IMR-90 (cell line): ENCODE measurements around the gene ADISSP. TPM values are rescaled to one million over a fixed set of nuclear protein-coding genes. Genes with fewer than 3 reads are reported as not detected.

Experiments
- ATAC-seq: fragments of 200-7000 bp; cut with Tn5 transposase; 2 replicates; pipeline ENCODE4 v1.9.1; 2020; ENCODE audit warnings: low read depth, mild to moderate bottlenecking, moderate library complexity
- BruUV-seq: library from RNA; stranded (reverse); fragments of 400-500 nt; replicated peaks from 2 replicates; lab custom pipeline; 2021; lab: Mats Ljungman, UMichigan
- CTCF ChIA-PET: fragments of 300-600 bp; formaldehyde crosslinking; extraction: SDS; loops from one replicate; lab custom pipeline; 2021; ENCODE audit warnings: antibody characterized with exemption; lab: Yijun Ruan, JAX
- POLR2A ChIA-PET: fragments of 300-600 bp; sonication (Branson Sonifier 250); formaldehyde crosslinking; loops from one replicate; lab custom pipeline; 2022; ENCODE audit warnings: antibody characterized with exemption; ENCODE audit not compliant: unreplicated experiment; lab: Charles Lee
- DNase-seq: peaks from one replicate; pipeline ENCODE4 v3.0.0; 2013
- H2AFZ ChIP-seq: replicated peaks from 2 replicates; pipeline ENCODE3; 2013; ENCODE audit warnings: low read length, mild to moderate bottlenecking; ENCODE audit not compliant: poor library complexity
- H2AK5ac ChIP-seq: 2 replicates; pipeline ENCODE4 v1.6.1; 2013; ENCODE audit warnings: low read depth, low read length, inconsistent platforms
- H2AK9ac ChIP-seq: replicated peaks from 2 replicates; pipeline ENCODE3; 2013; ENCODE audit warnings: mild to moderate bottlenecking, low read depth, low read length, moderate library complexity; ENCODE audit not compliant: poor library complexity
- H2BK120ac ChIP-seq: 2 replicates; pipeline ENCODE4 v1.6.1; 2013; ENCODE audit warnings: low read depth, low read length, inconsistent platforms
- H2BK15ac ChIP-seq: 3 replicates; pipeline ENCODE4 v1.6.1; 2013; ENCODE audit warnings: low read depth, low read length, inconsistent platforms
- H2BK20ac ChIP-seq: 2 replicates; pipeline ENCODE4 v1.6.1; 2013; ENCODE audit warnings: low read depth, mild to moderate bottlenecking, inconsistent platforms, low read length, moderate library complexity
- H2BK5ac ChIP-seq: 2 replicates; pipeline ENCODE4 v1.6.1; 2013; ENCODE audit warnings: mild to moderate bottlenecking, low read depth, low read length, inconsistent platforms; ENCODE audit not compliant: poor library complexity, severe bottlenecking
- H3K14ac ChIP-seq: replicated peaks from 2 replicates; pipeline ENCODE4 v1.6.1; 2013; ENCODE audit warnings: low read depth, low read length, inconsistent platforms
- H3K18ac ChIP-seq: 2 replicates; pipeline ENCODE4 v1.6.1; 2013; ENCODE audit warnings: low read depth, low read length, control low read depth
- H3K23ac ChIP-seq: 2 replicates; pipeline ENCODE4 v1.6.1; 2013; ENCODE audit warnings: low read depth, low read length, inconsistent platforms
- H3K27ac ChIP-seq: 2 replicates; pipeline ENCODE4 v1.5.1; 2013; ENCODE audit warnings: mild to moderate bottlenecking, control low read depth, low read length; ENCODE audit not compliant: insufficient read depth
- H3K27me3 ChIP-seq: 2 replicates; pipeline ENCODE4 v1.6.1; 2013; ENCODE audit warnings: low read length; ENCODE audit not compliant: control insufficient read depth, insufficient read depth
- H3K36me3 ChIP-seq: 2 replicates; pipeline ENCODE4 v1.6.1; 2013; ENCODE audit warnings: low read length, mixed read lengths; ENCODE audit not compliant: control insufficient read depth, insufficient read depth
- H3K4ac ChIP-seq: 2 replicates; pipeline ENCODE4 v1.6.1; 2013; ENCODE audit warnings: low read depth, low read length, inconsistent platforms
- H3K4me1 ChIP-seq: 2 replicates; pipeline ENCODE4 v1.6.1; 2013; ENCODE audit warnings: low read length, mixed read lengths; ENCODE audit not compliant: control insufficient read depth, insufficient read depth
- H3K4me2 ChIP-seq: 2 replicates; pipeline ENCODE4 v1.6.1; 2013; ENCODE audit warnings: low read depth, mild to moderate bottlenecking, control low read depth, low read length, moderate library complexity
- H3K4me3 ChIP-seq: 2 replicates; pipeline ENCODE4 v1.5.1; 2013; ENCODE audit warnings: low read depth, mild to moderate bottlenecking, control low read depth, low read length, moderate library complexity; ENCODE audit not compliant: insufficient read depth
- H3K56ac ChIP-seq: 2 replicates; pipeline ENCODE4 v1.6.1; 2013; ENCODE audit warnings: low read length, inconsistent platforms; ENCODE audit not compliant: insufficient read depth; ENCODE audit errors: extremely low read depth
- H3K79me1 ChIP-seq, 2 experiments: 2 replicates each; pipeline ENCODE4 v1.6.1; 2013; ENCODE audit warnings: low read length in 2 of 2, inconsistent platforms in 1 of 2, low read depth in 1 of 2
- H3K9ac ChIP-seq: 2 replicates; pipeline ENCODE4 v1.6.1; 2013; ENCODE audit warnings: low read depth, low read length, control low read depth
- H3K9me1 ChIP-seq: 2 replicates; pipeline ENCODE4 v1.6.1; 2013; ENCODE audit warnings: low read length, inconsistent platforms; ENCODE audit not compliant: insufficient read depth
- H3K9me3 ChIP-seq: 2 replicates; pipeline ENCODE4 v1.6.1; 2013; ENCODE audit warnings: low read length; ENCODE audit not compliant: control insufficient read depth, insufficient read depth
- H4K20me1 ChIP-seq: 2 replicates; pipeline ENCODE4 v1.6.1; 2013; ENCODE audit warnings: low read length, inconsistent platforms; ENCODE audit not compliant: insufficient read depth
- H4K5ac ChIP-seq: 2 replicates; pipeline ENCODE4 v1.6.1; 2013; ENCODE audit warnings: mild to moderate bottlenecking, low read depth, low read length, control low read depth
- H4K8ac ChIP-seq, 2 experiments: 2 replicates each; pipeline ENCODE4 v1.6.1; 2013; ENCODE audit warnings: low read depth in 2 of 2, low read length in 2 of 2, control low read depth in 1 of 2, inconsistent platforms in 1 of 2
- H4K91ac ChIP-seq: 2 replicates; pipeline ENCODE4 v1.6.1; 2013; ENCODE audit warnings: low read depth, low read length, inconsistent platforms; ENCODE audit not compliant: insufficient read depth
- BHLHE40 ChIP-seq: fragments of 150-350 bp; IDR thresholded peaks from 2 replicates; pipeline ENCODE4 v1.6.1; 2016; ENCODE audit warnings: mild to moderate bottlenecking, low read depth, low read length
- CEBPB ChIP-seq: IDR thresholded peaks from 2 replicates; pipeline ENCODE4 v1.6.1; 2012; ENCODE audit warnings: low read depth, low read length, improper control_type of control experiment
- CHD1 ChIP-seq: IDR thresholded peaks from 2 replicates; pipeline ENCODE4 v1.6.1; 2012; ENCODE audit warnings: low read depth, low read length, improper control_type of control experiment
- ELK1 ChIP-seq: fragments of 150-350 bp; IDR thresholded peaks from 2 replicates; pipeline ENCODE4 v1.6.1; 2016; ENCODE audit warnings: low read depth, mild to moderate bottlenecking, low read length, moderate library complexity, borderline replicate concordance
- FOS ChIP-seq: fragments of 150-350 bp; IDR thresholded peaks from 2 replicates; pipeline ENCODE4 v1.6.1; 2016; ENCODE audit warnings: low read depth, low read length
- MAFK ChIP-seq: IDR thresholded peaks from 2 replicates; pipeline ENCODE4 v1.6.1; 2012; ENCODE audit warnings: low read depth, low read length, improper control_type of control experiment
- MAZ ChIP-seq: IDR thresholded peaks from 2 replicates; pipeline ENCODE4 v1.6.1; 2012; ENCODE audit warnings: low read depth, mild to moderate bottlenecking, low read length, improper control_type of control experiment, moderate library complexity, borderline replicate concordance
- MXI1 ChIP-seq: IDR thresholded peaks from 2 replicates; pipeline ENCODE4 v1.6.1; 2012; ENCODE audit warnings: low read depth, mild to moderate bottlenecking, low read length, moderate library complexity, borderline replicate concordance
- NFE2L2 ChIP-seq: fragments of 150-350 bp; IDR thresholded peaks from 2 replicates; pipeline ENCODE4 v1.6.1; 2016; ENCODE audit warnings: low read depth, mild to moderate bottlenecking, low read length
- POLR2A ChIP-seq: IDR thresholded peaks from 2 replicates; pipeline ENCODE4 v1.6.1; 2012; ENCODE audit warnings: mild to moderate bottlenecking, low read depth, low read length
- RAD21 ChIP-seq: IDR thresholded peaks from 2 replicates; pipeline ENCODE4 v1.6.1; 2012; ENCODE audit warnings: low read length, improper control_type of control experiment
- RCOR1 ChIP-seq: IDR thresholded peaks from 2 replicates; pipeline ENCODE4 v1.6.1; 2012; ENCODE audit warnings: mild to moderate bottlenecking, low read length, improper control_type of control experiment; ENCODE audit not compliant: insufficient replicate concordance
- RFX5 ChIP-seq: IDR thresholded peaks from 2 replicates; pipeline ENCODE4 v1.8.0; 2012; ENCODE audit warnings: low read depth, mild to moderate bottlenecking, low read length, moderate library complexity
- SMC3 ChIP-seq: fragments of 150-350 bp; IDR thresholded peaks from 2 replicates; pipeline ENCODE4 v1.6.1; 2016; ENCODE audit warnings: low read depth, mild to moderate bottlenecking, antibody characterized with exemption, low read length, moderate library complexity
- USF2 ChIP-seq: fragments of 150-350 bp; IDR thresholded peaks from 2 replicates; pipeline ENCODE4 v1.6.1; 2017; ENCODE audit warnings: mild to moderate bottlenecking, antibody characterized with exemption, low read length, low read depth
- WGBS, 2 experiments: methylation state at CpG; one replicate each; pipeline versions ENCODE4 v1.1.5 to v1.1.7; 2013; ENCODE audit warnings: missing lambda C conversion rate in 2 of 2; ENCODE audit not compliant: insufficient read length in 1 of 2; ENCODE audit errors: extremely low coverage in 2 of 2; 5-methylcytosine and 5-hydroxymethylcytosine counted together
- dilution Hi-C: fragments of 300-500 bp; cut with HindIII; formaldehyde crosslinking; loops from one replicate; pipeline ENCODE4 v1.14.3; 2018; ENCODE audit warnings: low sequenced_read_pairs; ENCODE audit not compliant: unreplicated experiment
- in situ Hi-C: fragments of 300-500 bp; cut with MboI; formaldehyde crosslinking; loops from 3 replicates; pipeline ENCODE4 v1.14.3; 2019; ENCODE audit warnings: low sequenced_read_pairs, inconsistent platforms, mixed read lengths
- intact Hi-C: fragments of 100-400 bp; cut with micrococcal nuclease; formaldehyde crosslinking; loops from 2 replicates; pipeline ENCODE4 v1.10.0; 2022
- polyA plus RNA-seq, 3 experiments: library from polyadenylated mRNA; depleted of rRNA; stranded (reverse); fragments of >200 nt; gene quantifications; 2 replicates each; pipeline ENCODE4 v1.2.3, GENCODE V29; 2012; ENCODE audit warnings: low replicate concordance in 1 of 3
- total RNA-seq: library from RNA; depleted of rRNA; stranded (reverse); fragments of >200 nt; gene quantifications from 2 replicates; pipeline ENCODE4 v1.2.3, GENCODE V29; 2012
- TF ChIP-seq, protein P1 (sequence below): conservative IDR thresholded peaks from 2 replicates; pipeline ENCODE4 v1.5.1; 2012; ENCODE audit warnings: mild to moderate bottlenecking, low read depth, low read length, improper control_type of control experiment

ADISSP gene
- total and polyA plus RNA-seq, 2 of the 4 experiments (the other 2 are of a cell fraction): 31.9 to 58.2 TPM

DNA sequence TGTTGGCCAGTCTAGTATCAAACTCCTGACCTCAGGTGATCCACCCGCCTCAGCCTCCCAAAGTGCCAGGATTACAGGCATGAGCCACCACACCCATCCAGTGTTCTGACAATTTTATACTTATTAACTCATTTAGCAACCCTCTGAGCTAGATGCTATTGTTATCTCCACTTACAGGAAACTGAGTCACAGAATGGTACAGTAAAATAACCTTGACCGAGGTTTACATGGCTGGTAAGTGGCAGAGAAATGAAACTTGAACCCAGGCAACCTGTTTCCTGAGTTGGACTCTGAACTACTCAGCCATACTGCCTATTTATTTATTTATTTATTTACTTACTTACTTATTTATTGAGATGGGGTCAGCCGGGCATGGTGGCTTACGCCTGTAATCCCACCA lies 48.5 kb downstream of the ADISSP start:
- ATAC-seq: no peak
- H3K9me3 ChIP-seq: no peaks in the 10 kb centered on the region
- H3K23ac ChIP-seq: no peak overlapping the region
- TF ChIP-seq SMC3: no peak
- no peak for TF ChIP-seq MXI1
- TF ChIP-seq, protein P1, sequence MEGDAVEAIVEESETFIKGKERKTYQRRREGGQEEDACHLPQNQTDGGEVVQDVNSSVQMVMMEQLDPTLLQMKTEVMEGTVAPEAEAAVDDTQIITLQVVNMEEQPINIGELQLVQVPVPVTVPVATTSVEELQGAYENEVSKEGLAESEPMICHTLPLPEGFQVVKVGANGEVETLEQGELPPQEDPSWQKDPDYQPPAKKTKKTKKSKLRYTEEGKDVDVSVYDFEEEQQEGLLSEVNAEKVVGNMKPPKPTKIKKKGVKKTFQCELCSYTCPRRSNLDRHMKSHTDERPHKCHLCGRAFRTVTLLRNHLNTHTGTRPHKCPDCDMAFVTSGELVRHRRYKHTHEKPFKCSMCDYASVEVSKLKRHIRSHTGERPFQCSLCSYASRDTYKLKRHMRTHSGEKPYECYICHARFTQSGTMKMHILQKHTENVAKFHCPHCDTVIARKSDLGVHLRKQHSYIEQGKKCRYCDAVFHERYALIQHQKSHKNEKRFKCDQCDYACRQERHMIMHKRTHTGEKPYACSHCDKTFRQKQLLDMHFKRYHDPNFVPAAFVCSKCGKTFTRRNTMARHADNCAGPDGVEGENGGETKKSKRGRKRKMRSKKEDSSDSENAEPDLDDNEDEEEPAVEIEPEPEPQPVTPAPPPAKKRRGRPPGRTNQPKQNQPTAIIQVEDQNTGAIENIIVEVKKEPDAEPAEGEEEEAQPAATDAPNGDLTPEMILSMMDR: no peak
- TF ChIP-seq ELK1: no peak
- no peak for TF ChIP-seq RAD21
- TF ChIP-seq RCOR1: no peak
- no peak for TF ChIP-seq BHLHE40
- no peak for TF ChIP-seq POLR2A
- no peak for TF ChIP-seq CEBPB
- no peak for TF ChIP-seq RFX5
- no peak for TF ChIP-seq FOS
- TF ChIP-seq CHD1: no peak
- TF ChIP-seq NFE2L2: no peak
- TF ChIP-seq MAFK: no peak
- TF ChIP-seq MAZ: no peak
- no peak for TF ChIP-seq USF2
- no peaks in the 10 kb centered on the region for H3K9me1 ChIP-seq
- H4K5ac ChIP-seq: no peak overlapping the region
- no peaks in the 10 kb centered on the region for H4K20me1 ChIP-seq
- no peak overlapping the region for H2BK5ac ChIP-seq
- dilution Hi-C loops (no loop called here), in situ Hi-C loops (no loop called here), intact Hi-C loops (no loop called here)
- H3K14ac ChIP-seq: no peak overlapping the region
- H3K27ac ChIP-seq: no peak overlapping the region
- POLR2A ChIA-PET: no interaction called here
- no peak overlapping the region for H2AFZ ChIP-seq
- no peaks in the 10 kb centered on the region for H3K4me1 ChIP-seq
- H3K79me1 ChIP-seq: no peaks in the 10 kb centered on the region
- H2BK20ac ChIP-seq: no peak overlapping the region
- H2AK5ac ChIP-seq: no peak overlapping the region
- no peak overlapping the region for H2BK15ac ChIP-seq
- no peak overlapping the region for H3K18ac ChIP-seq
- no peak overlapping the region for H3K56ac ChIP-seq
- no peaks in the 10 kb centered on the region for H3K36me3 ChIP-seq
- no TSS peak for BruUV-seq
- no peak overlapping the region for H4K8ac ChIP-seq
- no peak overlapping the region for H4K91ac ChIP-seq
- H3K4me3 ChIP-seq: no peak overlapping the region
- H2AK9ac ChIP-seq: no peak overlapping the region
- H3K27me3 ChIP-seq: peaks cover 14% of the 10 kb centered on the region
- no peak overlapping the region for H3K4me2 ChIP-seq
- no peak overlapping the region for H2BK120ac ChIP-seq
- CTCF ChIA-PET: no interaction called here
- no peak overlapping the region for H3K9ac ChIP-seq
- H3K4ac ChIP-seq: no peak overlapping the region
- DNase-seq: no peak
- WGBS, 2 experiments: 83% methylated on average over 1 of the region's 4 CpGs; no CpG with 5 or more reads in 1 of the 2 experiments
